ENCODE measurements around the gene ZFYVE9.

ZFYVE9 gene

DNA sequence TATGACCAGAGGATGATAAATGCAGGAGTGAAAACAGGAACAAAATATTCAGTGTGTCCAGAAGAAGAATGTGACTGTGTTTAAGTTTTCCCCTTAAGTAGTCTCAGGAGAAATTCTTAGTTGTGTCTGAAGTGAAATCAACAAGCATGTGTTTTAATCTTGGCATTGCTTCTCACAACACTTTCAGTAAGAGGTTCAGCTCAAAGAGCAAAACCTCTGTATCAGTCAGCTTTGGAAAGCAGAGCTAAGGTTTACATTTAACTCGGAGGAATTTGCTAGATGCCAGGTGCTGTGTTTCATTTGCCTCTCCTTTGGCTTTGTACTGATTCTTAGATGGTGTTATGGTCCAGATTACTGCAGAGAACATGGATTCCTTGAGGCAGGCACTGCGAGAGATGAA lies 195.6 kb downstream of the ZFYVE9 start:
- Histone ChIP-seq H3K4me1 (ENCODE audit: insufficient read depth, low read length, poor library complexity, severe bottlenecking) (no peaks in the 10 kb centered on the region), H3K27me3 (ENCODE audit: insufficient read depth, low read length, poor library complexity, severe bottlenecking) (no peaks in the 10 kb centered on the region), H3F3A (ENCODE audit: low read depth) (no peaks in the 10 kb centered on the region), H2AFZ (ENCODE audit: low read length) (no peak overlapping the region), H3K4me2 (ENCODE audit: low read depth, low read length, poor library complexity, severe bottlenecking) (no peak overlapping the region), H3K9ac (ENCODE audit: low read depth, low read length, poor library complexity, severe bottlenecking) (no peak overlapping the region), H3K36me3 (ENCODE audit: insufficient read depth, low read length) (no peaks in the 10 kb centered on the region; the same call in 1 of the 2 replicates), H3K9me2 (replicated peaks; ENCODE audit: low read depth, low read length) (no peaks in the 10 kb centered on the region), H3K4me3 (ENCODE audit: low read length, poor library complexity, severe bottlenecking) (no peak overlapping the region), H3K79me2 (ENCODE audit: insufficient read depth, low read length) (no peaks in the 10 kb centered on the region), H3K9me3 (ENCODE audit: insufficient read depth, low read depth, low read length) (no peaks in the 10 kb centered on the region), H4K20me1 (ENCODE audit: insufficient read depth, low read length, poor library complexity, severe bottlenecking) (no peaks in the 10 kb centered on the region)
- TF ChIP-seq, protein P1, sequence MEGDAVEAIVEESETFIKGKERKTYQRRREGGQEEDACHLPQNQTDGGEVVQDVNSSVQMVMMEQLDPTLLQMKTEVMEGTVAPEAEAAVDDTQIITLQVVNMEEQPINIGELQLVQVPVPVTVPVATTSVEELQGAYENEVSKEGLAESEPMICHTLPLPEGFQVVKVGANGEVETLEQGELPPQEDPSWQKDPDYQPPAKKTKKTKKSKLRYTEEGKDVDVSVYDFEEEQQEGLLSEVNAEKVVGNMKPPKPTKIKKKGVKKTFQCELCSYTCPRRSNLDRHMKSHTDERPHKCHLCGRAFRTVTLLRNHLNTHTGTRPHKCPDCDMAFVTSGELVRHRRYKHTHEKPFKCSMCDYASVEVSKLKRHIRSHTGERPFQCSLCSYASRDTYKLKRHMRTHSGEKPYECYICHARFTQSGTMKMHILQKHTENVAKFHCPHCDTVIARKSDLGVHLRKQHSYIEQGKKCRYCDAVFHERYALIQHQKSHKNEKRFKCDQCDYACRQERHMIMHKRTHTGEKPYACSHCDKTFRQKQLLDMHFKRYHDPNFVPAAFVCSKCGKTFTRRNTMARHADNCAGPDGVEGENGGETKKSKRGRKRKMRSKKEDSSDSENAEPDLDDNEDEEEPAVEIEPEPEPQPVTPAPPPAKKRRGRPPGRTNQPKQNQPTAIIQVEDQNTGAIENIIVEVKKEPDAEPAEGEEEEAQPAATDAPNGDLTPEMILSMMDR (conservative IDR thresholded peaks at IDR 0.05; ENCODE audit: low read length), result no peak
- no peak for TF ChIP-seq EZH2phosphoT487 (IDR thresholded peaks at IDR 0.05; ENCODE audit: borderline replicate concordance)

DNA sequence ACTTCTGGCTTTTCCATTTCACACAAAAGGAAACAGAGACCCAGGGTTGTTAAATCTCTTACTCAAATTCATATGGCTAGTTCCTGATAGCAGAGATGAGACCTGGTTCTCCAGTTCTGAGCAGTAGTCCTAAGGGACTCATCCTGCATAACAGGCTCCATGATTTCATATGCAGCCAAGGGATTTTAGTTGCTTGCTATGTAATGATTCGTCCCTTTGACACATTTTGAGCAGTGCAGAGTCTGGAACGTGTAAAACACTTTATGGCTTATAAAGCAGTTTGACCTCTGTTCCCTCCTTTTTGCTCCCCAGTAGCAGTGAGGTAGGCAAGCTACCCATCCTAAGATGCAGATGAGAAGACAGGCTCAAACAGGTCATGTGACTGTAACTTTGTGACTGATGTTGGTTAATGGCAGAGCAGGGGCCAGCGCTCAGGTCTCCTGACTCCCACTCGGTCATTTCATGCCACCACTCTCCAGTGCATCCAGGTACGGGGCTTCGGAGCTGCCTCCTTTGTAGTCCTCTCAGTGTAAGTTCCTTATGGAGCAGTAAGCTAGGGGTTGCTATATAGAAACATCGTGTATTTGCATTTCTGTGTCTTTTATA lies 199.9 kb downstream of the ZFYVE9 start:
- H2AFZ ChIP-seq (ENCODE audit: low read length), result no peak overlapping the region
- H3F3A ChIP-seq (ENCODE audit: low read depth), result no peaks in the 10 kb centered on the region
- no peak overlapping the region for H3K4me3 ChIP-seq (ENCODE audit: low read length, poor library complexity, severe bottlenecking)
- H3K9me3 ChIP-seq (ENCODE audit: insufficient read depth, low read depth, low read length), result no peaks in the 10 kb centered on the region
- no peaks in the 10 kb centered on the region for H3K36me3 ChIP-seq (ENCODE audit: insufficient read depth, low read length)
- no peak overlapping the region for H3K9ac ChIP-seq (ENCODE audit: low read depth, low read length, poor library complexity, severe bottlenecking)
- H3K9me2 ChIP-seq (replicated peaks; ENCODE audit: low read depth, low read length), result no peaks in the 10 kb centered on the region
- no peaks in the 10 kb centered on the region for H3K79me2 ChIP-seq (ENCODE audit: insufficient read depth, low read length)
- no peak for TF ChIP-seq EZH2phosphoT487 (IDR thresholded peaks at IDR 0.05; ENCODE audit: borderline replicate concordance)
- TF ChIP-seq, protein P1 (conservative IDR thresholded peaks at IDR 0.05; ENCODE audit: low read length), result no peak
- no peaks in the 10 kb centered on the region for H4K20me1 ChIP-seq (ENCODE audit: insufficient read depth, low read length, poor library complexity, severe bottlenecking)
- H3K27me3 ChIP-seq (ENCODE audit: insufficient read depth, low read length, poor library complexity, severe bottlenecking), result no peaks in the 10 kb centered on the region
- no peaks in the 10 kb centered on the region for H3K4me1 ChIP-seq (ENCODE audit: insufficient read depth, low read length, poor library complexity, severe bottlenecking)
- no peak overlapping the region for H3K4me2 ChIP-seq (ENCODE audit: low read depth, low read length, poor library complexity, severe bottlenecking)

DNA sequence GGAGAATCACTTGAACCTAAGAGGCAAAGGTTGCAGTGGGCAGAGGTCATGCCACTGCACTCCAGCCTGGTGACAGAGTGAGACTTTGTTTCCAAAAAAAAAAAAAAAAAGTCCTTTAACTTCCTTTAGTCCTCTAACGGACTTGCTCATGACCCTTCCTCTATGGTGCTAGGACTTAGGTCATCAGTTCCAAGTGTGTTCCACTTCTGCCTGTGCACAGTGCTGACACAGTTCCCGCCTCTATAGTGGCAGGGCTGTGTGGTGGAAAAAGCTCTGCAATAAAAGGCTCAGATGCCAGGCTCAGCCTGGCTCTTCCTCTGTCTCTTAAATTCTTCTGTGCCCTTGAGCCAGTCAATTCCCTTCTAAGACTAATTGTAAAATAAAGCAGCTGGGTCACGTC lies 202.1 kb downstream of the ZFYVE9 start:
- Histone ChIP-seq H3F3A (ENCODE audit: low read depth) (no peaks in the 10 kb centered on the region), H3K36me3 (ENCODE audit: insufficient read depth, low read length) (no peaks in the 10 kb centered on the region), H2AFZ (ENCODE audit: low read length) (no peak overlapping the region), H3K4me3 (ENCODE audit: low read length, poor library complexity, severe bottlenecking) (no peak overlapping the region), H3K4me2 (ENCODE audit: low read depth, low read length, poor library complexity, severe bottlenecking) (no peak overlapping the region), H3K9me3 (ENCODE audit: insufficient read depth, low read depth, low read length) (no peaks in the 10 kb centered on the region), H3K27me3 (ENCODE audit: insufficient read depth, low read length, poor library complexity, severe bottlenecking) (no peaks in the 10 kb centered on the region), H3K79me2 (ENCODE audit: insufficient read depth, low read length) (no peaks in the 10 kb centered on the region), H4K20me1 (ENCODE audit: insufficient read depth, low read length, poor library complexity, severe bottlenecking) (no peaks in the 10 kb centered on the region), H3K9me2 (replicated peaks; ENCODE audit: low read depth, low read length) (no peaks in the 10 kb centered on the region), H3K4me1 (ENCODE audit: insufficient read depth, low read length, poor library complexity, severe bottlenecking) (peaks cover under 1% of the 10 kb centered on the region), H3K9ac (ENCODE audit: low read depth, low read length, poor library complexity, severe bottlenecking) (no peak overlapping the region)
- TF ChIP-seq EZH2phosphoT487 (IDR thresholded peaks at IDR 0.05; ENCODE audit: borderline replicate concordance), result no peak
- TF ChIP-seq, protein P1 (conservative IDR thresholded peaks at IDR 0.05; ENCODE audit: low read length), result no peak

Data from Loucy (cell line).